GM19468 (cell line): ENCODE data around the gene DVL1.

Experiments
- ATAC-seq: cut with Tn5 transposase; IDR thresholded peaks from one replicate; pipeline ENCODE4 v1.9.1; 2021; ENCODE audit warnings: mild to moderate bottlenecking, moderate library complexity, moderate number of reproducible peaks; ENCODE audit not compliant: unreplicated experiment; ENCODE audit errors: extremely low read depth

The DVL1 gene

DNA sequence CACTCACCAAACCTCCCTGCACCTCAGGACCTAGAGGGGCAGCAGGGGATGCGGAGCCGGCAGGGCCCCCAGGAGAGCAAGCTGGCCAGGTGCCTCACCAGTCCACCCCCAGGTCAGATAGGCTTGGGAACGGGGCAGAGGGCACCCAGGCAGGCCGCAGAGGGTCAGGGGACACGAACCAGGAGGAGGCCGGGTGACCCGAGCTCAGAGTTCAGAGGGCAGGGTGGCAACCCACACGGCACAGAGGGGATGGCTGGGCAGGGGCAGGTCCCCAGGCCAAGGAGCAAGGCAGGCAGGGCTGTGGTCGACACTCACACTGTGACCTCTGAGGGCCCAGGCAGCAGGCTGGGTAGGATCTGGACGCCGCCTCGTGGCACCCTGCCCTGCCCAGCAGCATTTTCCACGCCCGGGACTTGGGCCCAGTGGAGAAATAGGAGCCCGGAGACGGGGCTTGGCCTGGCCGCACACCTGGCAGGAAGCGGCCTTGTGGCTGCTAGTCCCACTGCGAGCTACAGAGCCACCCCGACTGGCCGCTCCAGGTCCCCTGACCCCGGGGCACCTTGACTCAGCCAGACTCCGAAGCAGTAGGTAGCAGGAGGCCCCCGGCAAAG, 5.3 kb downstream of the DVL1 start:
- ATAC-seq = no peak

DNA sequence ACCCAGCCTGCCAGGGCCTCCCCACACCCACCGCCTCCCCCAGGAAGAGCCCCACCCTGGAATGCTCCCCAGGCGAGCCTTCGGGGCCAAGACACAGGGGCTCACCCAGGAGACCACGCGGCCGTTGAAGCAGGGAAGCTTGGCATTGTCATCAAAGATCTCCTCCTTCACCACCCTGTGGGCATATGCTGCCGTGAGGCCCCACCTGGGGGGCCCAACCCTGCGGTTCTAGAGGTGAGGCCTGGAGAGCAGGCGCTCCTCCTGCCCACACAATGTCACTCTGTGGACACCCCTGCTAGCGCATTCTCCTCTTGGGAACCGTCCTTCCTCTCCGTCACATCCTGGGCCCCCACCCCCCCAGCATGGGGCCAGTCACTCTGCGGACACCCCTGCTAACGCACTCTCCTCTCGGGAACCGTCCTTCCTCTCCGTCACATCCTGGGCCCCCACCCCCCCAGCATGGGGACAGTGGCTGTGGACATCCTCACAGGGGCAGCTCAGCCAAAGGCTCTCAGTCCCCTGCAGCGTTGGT, 6.6 kb downstream of the DVL1 start:
- no peak for ATAC-seq

DNA sequence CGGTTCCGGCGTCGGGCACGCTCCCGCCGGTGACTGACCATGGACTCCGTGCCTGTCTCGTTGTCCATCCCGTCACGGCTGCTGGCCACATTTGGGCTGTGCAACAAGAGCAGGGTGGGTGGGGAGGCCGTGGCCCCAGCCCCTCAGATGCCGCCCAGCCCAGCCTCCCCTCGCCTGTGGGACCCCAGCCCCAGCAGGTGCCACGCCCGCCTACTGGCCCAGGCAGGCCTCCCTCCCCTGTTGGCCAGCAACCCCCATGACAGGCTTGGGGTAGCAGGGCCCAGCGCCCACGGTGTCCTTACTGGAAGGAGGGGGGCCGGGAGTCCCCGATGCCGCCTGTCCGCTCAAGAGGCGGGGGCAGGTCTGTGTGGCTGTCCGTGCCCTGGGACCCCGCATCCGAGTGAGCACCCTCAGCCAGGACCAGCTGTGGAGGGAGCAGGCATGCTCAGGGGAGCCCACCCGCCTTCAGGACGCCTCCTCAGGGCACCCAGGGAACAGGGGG, 7.1 kb downstream of the DVL1 start:
- ATAC-seq = no peak

DNA sequence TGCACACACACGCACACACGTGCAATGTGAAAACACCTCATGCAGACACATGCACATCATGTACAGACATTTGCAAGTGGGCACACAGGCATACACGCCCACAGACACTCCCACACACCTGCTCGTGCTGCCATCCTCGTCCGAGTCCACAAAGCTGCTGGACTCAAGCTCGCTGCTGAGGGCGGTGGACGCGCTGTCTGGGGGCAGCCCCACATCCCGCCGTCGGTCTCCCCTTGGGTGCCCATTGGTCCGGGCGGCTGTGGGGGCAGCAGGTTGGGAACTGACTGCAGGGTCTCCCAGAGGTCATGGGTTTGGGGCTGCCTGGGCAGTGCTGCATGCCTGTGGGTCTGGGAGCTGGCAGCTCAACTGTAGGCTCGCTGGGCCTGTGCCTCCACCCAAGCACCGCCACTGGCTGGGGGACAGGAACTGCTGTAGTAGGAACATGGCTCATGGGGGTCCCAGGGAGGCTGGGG, 7.6 kb downstream of the DVL1 start:
- no peak for ATAC-seq

DNA sequence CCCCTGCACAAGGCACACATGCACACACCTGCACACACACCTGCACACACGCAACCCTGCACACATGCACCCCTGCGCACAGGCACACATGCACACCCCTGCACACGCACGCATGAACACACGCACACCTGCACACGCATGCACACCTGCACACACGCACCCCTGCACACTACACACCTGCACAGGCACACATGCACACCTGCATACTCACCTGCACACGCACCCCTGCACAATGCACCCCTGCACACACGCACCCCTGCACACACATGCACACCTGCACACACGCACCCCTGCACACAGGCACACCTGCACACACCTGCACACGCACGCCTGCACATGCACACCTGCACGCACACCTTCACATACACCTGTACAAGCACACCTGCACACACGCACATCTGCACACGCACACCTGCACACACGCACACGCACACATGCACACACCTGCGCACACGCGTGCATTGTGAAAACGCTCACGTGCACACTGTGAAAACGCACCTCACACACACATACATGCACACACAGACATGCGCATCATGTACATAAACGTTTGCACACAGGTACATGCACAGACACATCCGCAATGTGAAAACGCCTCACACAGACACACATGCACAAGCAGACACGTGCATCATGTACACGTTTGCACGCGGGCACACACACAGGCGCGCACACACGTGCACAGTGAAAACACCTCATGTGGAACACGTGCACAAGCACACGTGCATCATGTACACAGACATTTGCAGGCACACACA, 8.2 kb downstream of the DVL1 start:
- ATAC-seq = no peak

DNA sequence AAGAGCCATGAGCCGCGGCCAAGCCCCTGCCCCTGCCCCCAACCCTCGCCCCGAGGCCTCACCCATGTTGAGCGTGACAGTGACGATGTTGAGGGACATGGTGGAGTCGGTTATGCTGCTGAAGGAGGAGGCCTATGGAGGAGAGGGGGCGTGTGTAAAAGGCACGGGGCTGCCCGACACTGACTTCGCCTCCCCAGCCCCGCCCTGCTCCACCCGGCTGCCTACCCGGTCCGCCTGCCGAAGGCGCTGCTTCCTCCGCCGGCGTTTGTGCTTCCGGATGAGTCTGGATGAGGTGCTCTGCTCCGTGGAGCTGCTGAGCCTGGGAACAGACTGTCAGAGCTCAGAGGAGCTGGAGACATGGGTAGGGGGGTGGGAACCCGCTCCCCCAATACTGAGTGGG, 9.0 kb downstream of the DVL1 start:
- no peak for ATAC-seq

DNA sequence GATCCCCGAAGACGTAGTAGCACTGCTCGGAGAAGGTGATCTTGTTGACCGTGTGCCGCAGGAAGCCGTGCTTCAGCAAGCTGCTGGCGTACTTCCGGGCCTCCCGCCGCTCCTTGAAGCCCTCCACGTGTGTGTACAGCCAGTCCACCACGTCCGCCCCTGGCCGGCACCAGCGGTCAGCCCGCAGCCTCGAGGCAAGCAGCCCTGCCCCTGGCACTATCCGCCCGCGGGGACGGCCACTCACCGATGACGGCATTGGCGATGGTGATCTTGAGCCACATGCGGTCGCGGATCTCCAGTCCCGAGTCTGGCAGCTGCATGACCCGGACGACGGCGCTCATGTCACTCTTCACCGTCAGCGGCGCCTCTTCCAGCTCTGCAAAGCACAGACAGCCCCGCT, 10.9 kb downstream of the DVL1 start:
- no peak for ATAC-seq

DNA sequence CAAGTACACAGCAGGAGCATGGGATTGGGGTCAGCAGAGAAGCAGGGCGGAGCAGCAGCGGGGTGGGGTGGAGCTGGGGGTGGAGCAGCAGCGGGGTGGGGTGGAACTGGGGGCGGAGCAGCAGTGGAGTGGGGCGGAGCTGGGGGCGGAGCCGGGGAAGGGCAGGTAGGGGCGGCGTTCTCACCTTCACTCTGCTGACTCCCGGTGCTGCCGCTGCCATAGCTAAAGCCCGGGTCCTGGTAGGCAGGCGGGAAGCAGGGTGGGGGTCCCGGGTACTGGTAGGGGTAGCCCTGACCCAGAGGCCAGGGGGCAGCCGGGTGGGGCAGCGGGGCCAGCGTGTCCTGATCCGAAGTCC, 11.4 kb downstream of the DVL1 start:
- no peak for ATAC-seq

DNA sequence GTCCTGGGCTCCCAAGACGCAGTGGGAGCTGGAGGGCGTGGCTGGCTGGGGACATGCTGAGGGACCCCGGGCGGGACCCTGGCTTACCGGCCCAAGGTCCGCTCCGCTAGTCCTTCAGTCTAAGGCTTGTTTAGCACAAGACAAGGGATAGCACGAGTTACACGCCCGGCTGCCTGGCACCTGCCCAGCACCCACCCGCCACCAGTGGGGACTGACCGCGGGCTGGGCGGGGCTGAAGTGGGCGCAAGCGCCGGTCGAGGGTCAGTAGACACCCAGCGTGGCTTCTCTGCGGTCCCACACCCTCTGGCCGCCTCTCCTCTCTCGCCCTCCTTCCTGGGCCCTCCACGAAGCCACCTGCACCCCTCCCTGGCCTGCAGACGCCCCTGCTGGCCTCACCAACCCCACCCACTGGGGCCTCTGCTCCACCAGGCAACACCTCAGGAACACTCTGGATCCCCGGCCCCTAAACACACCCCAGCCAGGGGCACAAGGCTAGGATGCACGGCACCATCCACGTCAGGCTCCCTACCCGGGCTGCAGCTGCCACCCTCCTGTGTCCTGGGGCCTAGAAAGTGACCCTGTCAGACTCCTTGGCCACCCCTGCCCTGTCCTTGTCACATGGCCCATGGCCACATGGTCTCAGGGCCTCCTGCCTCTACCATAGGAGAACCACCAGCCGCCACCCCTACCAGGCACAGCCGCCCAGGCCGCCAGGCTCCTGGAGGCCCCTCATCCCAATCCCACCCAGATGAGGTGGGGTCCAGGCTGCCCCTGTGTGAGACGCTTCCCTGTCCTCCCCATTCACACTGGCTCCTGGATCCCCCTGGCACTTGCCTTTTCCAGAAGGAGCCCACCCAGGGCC, 12.1 kb downstream of the DVL1 start:
- no peak for ATAC-seq

DNA sequence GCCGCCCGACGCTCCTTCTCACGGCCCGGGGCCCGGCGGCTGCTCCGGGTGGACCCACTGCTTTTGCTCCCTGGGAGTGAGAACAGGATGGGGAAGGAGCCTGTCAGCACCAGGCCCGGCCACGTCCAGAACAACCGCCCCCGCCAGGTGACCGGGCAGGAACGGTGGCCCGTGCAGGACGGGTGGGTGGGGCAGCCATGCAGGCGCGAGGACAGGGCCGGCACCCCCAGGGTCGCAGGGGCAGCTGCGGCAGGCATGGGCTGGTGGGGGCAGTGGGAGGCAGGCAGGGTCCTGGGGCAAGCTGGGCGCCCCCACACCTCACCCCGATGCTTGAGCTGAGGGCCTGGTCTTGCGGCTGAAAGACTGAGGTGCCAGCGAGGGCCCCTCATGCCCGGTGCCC, 12.8 kb downstream of the DVL1 start:
- no peak for ATAC-seq

DNA sequence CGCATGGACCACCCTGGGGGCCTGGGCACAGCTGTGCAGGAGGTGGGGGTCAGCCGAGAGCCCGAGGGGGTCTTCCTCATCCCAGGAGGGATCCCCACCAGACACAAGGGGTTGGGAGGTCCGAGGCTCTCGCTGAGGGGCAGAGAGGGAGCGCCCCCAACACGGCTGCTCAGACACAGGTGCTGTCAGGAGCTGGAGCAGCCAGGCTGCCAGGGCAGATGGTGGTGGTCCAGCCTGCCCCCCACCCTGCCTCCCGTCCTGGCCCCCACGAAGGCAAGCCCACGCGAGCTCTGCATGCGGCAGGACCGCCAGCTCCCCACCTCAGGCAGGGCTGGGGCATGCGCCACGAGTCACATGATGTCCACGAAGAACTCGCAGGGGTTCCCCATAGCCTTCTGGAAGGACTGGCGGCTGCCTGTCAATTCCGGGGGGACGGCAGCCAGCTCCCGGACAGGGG, 13.4 kb downstream of the DVL1 start:
- no peak for ATAC-seq

DNA sequence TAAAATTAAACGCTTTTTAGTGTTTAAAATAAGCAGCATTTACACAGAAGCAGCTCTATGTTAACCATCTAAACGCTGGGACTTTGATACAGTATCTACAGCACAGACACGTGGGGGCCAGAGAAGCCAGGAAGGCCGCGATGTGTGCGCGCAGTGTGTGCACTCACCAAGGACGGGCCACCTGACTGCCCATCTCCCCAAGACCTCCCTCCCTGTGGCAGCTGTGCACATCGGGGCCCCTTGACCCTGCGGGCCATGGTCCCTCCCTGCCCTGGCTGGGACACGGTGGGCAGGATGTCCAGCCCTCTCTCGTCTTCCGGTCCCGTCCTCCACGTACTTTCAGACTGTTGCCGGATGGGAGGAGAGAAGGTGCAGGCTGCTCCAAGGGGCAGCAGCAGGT, 13.9 kb downstream of the DVL1 start:
- ATAC-seq = no peak

DNA sequence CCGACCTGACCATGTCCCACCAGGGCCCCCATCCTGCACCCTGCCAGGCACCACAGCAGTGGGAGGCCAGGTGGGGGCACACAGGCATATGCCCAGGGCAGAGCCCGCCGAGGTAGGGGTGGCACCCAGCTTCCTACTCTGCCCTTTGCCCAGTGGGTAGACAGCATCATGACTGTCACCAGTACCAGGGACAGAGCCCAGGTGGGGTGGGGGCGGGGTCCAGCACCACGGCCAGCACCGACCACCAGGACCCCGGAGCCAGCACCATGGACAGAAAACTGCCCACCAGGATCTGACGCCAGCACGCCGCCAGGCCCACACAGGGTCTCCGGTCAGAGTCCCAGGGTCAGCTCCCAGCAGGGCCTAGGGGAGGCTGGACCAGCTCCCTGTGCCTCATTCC, 14.4 kb downstream of the DVL1 start:
- no peak for ATAC-seq

DNA sequence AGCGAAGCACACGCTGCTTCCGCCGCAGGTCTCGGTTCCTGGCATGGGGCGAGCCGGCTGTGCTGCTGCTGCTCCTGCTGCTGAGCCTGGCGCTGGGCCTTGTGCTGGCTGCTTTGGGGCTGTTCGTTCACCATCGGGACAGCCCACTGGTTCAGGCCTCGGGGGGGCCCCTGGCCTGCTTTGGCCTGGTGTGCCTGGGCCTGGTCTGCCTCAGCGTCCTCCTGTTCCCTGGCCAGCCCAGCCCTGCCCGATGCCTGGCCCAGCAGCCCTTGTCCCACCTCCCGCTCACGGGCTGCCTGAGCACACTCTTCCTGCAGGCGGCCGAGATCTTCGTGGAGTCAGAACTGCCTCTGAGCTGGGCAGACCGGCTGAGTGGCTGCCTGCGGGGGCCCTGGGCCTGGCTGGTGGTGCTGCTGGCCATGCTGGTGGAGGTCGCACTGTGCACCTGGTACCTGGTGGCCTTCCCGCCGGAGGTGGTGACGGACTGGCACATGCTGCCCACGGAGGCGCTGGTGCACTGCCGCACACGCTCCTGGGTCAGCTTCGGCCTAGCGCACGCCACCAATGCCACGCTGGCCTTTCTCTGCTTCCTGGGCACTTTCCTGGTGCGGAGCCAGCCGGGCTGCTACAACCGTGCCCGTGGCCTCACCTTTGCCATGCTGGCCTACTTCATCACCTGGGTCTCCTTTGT, 15.5 kb downstream of the DVL1 start:
- ATAC-seq = no peak

DNA sequence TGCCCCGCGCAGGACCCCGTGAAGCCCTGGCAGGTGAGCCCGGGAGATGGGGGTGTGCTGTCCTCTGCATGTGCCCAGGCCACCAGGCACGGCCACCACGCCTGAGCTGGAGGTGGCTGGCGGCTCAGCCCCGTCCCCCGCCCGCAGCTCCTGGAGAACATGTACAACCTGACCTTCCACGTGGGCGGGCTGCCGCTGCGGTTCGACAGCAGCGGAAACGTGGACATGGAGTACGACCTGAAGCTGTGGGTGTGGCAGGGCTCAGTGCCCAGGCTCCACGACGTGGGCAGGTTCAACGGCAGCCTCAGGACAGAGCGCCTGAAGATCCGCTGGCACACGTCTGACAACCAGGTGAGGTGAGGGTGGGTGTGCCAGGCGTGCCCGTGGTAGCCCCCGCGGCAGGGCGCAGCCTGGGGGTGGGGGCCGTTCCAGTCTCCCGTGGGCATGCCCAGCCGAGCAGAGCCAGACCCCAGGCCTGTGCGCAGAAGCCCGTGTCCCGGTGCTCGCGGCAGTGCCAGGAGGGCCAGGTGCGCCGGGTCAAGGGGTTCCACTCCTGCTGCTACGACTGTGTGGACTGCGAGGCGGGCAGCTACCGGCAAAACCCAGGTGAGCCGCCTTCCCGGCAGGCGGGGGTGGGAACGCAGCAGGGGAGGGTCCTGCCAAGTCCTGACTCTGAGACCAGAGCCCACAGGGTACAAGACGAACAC, 16.3 kb downstream of the DVL1 start:
- no peak for ATAC-seq

DNA sequence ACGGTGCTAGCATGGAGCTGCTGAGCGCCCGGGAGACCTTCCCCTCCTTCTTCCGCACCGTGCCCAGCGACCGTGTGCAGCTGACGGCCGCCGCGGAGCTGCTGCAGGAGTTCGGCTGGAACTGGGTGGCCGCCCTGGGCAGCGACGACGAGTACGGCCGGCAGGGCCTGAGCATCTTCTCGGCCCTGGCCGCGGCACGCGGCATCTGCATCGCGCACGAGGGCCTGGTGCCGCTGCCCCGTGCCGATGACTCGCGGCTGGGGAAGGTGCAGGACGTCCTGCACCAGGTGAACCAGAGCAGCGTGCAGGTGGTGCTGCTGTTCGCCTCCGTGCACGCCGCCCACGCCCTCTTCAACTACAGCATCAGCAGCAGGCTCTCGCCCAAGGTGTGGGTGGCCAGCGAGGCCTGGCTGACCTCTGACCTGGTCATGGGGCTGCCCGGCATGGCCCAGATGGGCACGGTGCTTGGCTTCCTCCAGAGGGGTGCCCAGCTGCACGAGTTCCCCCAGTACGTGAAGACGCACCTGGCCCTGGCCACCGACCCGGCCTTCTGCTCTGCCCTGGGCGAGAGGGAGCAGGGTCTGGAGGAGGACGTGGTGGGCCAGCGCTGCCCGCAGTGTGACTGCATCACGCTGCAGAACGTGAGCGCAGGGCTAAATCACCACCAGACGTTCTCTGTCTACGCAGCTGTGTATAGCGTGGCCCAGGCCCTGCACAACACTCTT, 17.0 kb downstream of the DVL1 start:
- ATAC-seq = no peak

DNA sequence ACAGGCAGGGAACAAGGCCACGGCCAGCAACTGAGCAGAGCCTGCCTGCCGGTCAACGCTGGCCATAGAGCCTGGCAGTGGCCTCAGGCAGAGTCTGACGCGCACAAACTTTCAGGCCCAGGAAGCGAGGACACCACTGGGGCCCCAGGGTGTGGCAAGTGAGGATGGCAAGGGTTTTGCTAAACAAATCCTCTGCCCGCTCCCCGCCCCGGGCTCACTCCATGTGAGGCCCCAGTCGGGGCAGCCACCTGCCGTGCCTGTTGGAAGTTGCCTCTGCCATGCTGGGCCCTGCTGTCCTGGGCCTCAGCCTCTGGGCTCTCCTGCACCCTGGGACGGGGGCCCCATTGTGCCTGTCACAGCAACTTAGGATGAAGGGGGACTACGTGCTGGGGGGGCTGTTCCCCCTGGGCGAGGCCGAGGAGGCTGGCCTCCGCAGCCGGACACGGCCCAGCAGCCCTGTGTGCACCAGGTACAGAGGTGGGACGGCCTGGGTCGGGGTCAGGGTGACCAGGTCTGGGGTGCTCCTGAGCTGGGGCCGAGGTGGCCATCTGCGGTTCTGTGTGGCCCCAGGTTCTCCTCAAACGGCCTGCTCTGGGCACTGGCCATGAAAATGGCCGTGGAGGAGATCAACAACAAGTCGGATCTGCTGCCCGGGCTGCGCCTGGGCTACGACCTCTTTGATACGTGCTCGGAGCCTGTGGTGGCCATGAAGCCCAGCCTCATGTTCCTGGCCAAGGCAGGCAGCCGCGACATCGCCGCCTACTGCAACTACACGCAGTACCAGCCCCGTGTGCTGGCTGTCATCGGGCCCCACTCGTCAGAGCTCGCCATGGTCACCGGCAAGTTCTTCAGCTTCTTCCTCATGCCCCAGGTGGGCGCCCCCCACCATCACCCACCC, 17.9 kb downstream of the DVL1 start, which contains the start of gene TAS1R3:
TAS1R3 (plus strand) TSS at position 213 of the 898 bp plus-strand sequence; CDS start at position 279, 66 bp downstream.
- ATAC-seq = no peak
